NB4 (cell line): Measurements from ENCODE around the gene HDAC4.

Experiments used
- DNase-seq: peaks from one replicate; pipeline ENCODE4 v3.0.0; 2010; ENCODE audit warnings: low read depth
- H3K4me3 ChIP-seq: one replicate; pipeline ENCODE4 v1.5.1; 2011; ENCODE audit warnings: mild to moderate bottlenecking, low read depth, low read length, moderate library complexity
- MYC ChIP-seq: IDR thresholded peaks from 2 replicates; pipeline ENCODE4 v1.6.1; 2011; ENCODE audit warnings: low read depth, low read length
- POLR2A ChIP-seq: IDR thresholded peaks from 2 replicates; pipeline ENCODE4 v1.6.1; 2011; ENCODE audit warnings: mild to moderate bottlenecking; ENCODE audit not compliant: insufficient read length; ENCODE audit errors: extremely low read depth
- TF ChIP-seq, protein P1 (sequence below): IDR thresholded peaks from one replicate; pipeline ENCODE4 v1.5.1; 2012; ENCODE audit warnings: low read depth, low read length
- TF ChIP-seq, protein P2 (sequence below): IDR thresholded peaks from 2 replicates; pipeline ENCODE4 v1.6.1; 2011; ENCODE audit warnings: low read depth, low read length

Gene HDAC4

DNA sequence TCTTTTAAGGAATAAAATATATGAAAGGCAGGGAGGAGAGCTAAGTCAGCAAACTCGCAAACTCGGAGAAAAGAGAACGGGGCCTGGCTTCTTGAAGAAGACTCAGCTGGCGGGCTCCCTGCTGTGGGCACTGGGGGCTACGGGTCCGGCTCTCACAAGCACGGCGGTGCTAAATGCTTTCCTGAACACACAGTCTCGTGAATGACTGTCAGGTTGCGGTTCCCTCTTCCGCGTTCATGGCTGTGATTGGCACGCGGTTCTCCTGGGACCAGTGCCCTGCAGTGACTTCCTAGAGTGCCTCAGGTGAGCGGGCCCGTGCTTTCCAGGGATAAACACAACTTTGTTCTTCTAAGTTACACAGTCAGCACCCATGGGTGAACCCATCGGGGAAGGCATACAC, 208.4 kb downstream of the HDAC4 start:
- TF ChIP-seq, protein P1, sequence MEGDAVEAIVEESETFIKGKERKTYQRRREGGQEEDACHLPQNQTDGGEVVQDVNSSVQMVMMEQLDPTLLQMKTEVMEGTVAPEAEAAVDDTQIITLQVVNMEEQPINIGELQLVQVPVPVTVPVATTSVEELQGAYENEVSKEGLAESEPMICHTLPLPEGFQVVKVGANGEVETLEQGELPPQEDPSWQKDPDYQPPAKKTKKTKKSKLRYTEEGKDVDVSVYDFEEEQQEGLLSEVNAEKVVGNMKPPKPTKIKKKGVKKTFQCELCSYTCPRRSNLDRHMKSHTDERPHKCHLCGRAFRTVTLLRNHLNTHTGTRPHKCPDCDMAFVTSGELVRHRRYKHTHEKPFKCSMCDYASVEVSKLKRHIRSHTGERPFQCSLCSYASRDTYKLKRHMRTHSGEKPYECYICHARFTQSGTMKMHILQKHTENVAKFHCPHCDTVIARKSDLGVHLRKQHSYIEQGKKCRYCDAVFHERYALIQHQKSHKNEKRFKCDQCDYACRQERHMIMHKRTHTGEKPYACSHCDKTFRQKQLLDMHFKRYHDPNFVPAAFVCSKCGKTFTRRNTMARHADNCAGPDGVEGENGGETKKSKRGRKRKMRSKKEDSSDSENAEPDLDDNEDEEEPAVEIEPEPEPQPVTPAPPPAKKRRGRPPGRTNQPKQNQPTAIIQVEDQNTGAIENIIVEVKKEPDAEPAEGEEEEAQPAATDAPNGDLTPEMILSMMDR: no peak
- TF ChIP-seq POLR2A (no peak), MYC (no peak)
- TF ChIP-seq, protein P2, sequence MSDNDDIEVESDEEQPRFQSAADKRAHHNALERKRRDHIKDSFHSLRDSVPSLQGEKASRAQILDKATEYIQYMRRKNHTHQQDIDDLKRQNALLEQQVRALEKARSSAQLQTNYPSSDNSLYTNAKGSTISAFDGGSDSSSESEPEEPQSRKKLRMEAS: no peak
- H3K4me3 ChIP-seq: no peak overlapping the region
- no peak for DNase-seq

DNA sequence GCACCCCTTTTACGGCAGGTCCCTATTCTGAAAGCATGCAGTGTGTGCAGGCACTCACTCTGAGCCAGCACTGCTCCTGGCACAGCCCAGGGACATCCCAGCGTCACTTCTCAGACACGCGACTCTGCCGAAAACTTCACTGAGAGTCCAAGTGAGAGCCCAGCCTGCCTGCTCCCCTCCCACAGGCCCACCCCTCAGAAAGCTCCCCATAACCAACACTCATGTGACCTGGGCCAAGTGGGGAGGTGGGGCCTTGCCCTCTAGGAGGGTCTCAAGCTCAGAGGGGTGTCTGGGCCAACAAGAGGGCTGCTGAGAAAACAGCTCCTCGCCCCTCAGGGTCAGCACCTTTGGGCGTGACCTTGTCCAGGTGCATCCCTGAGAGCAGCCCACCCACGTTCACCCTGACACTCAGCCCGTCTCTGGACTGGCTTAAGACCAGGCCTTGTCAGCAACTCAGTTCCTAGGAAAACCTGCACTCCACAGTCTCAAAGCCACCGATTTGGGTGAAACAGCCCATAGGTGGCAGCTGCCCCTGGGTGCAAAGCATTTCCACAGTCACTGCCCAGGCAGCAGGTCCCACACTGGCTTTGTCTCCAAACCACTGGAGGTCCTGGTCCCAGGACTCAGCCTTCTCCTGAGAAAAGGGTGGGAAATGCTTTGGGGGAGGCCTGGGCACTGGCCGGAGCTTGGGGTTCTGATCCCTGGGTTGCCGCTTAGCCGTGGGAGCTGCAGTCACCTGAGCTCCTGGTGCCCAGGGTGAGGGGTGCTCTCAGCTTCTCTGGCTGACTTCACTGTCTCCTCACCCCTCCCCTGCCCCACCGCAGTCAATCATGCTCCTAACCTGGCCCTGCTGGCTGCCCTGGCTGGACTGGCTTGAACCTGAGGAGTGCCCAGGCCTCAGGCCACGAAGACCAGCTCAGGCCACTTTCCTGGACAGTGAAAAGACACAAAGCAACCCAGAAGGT, 209.6 kb downstream of the HDAC4 start:
- no peak overlapping the region for H3K4me3 ChIP-seq
- TF ChIP-seq MYC: no peak
- no peak for TF ChIP-seq POLR2A
- TF ChIP-seq, protein P1: no peak
- TF ChIP-seq, protein P2: no peak
- no peak for DNase-seq

DNA sequence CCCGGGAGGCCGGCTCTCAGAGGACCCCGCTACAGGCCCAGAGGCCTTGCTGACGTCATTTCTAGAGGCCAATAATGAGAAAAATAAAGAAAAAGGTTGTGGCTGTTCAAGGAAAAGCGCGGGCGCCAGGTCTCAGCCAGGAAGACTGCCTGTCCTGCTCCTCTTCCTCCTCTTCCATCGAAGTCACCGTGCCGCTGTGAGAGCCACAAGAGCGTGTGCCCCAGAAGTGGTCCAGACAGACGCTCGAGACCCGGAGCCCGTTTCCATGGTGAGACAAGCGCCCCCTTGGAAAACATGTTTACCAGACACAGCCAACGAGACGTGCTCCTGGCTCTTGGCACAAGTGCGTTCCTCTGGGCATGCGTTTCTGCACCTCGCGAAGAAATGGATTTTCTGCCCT, 210.5 kb downstream of the HDAC4 start:
- TF ChIP-seq, protein P2: no peak
- TF ChIP-seq, protein P1: no peak
- TF ChIP-seq POLR2A (no peak), MYC (no peak)
- H3K4me3 ChIP-seq: no peak overlapping the region
- no peak for DNase-seq

DNA sequence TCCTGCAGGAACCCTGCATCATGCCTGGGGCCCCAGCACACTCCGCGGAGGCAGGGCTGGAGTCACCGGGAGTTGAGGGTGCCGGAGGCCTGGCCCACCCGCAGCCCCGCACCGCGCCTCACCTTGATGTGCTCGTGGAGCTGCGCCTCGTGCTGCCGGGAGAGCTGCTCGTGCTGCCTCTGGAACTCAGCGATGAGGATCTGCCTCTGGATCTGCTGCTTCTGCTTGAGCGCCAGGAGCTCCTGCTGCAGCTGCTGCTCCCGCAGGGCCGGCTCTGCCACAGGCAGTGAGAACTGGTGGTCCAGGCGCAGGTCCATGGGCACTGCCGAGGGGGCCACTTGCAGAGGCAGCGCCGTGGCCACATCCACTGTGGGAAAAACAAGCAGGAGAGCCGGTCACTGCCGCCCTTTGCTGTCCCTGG, 211.1 kb downstream of the HDAC4 start:
- no peak for DNase-seq

DNA sequence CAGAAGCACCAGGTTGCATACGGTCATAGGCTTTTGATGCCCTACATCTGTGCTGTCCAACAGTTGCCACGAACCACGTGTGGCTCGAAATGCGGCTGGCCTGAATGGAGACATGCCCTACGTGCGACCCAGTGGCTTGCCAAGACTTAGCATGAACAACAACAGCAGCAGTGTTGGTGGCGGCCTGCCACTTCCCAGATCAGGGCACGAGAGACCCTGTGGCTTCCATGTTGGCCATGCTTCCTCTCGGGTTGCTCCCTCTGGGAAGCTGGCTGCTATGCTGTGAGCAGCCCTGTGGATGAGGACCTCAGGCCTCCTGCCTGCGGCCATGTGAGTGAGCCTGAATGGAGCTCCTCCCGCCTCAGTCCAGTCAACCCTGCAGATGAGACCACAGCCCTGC, 212.3 kb downstream of the HDAC4 start:
- H3K4me3 ChIP-seq: no peak overlapping the region
- no peak for DNase-seq
- TF ChIP-seq, protein P2: no peak
- TF ChIP-seq, protein P1: no peak
- TF ChIP-seq MYC (no peak), POLR2A (no peak)

More for the DNA sequence above, 211.1 kb downstream of the HDAC4 start:
- TF ChIP-seq POLR2A (no peak), MYC (no peak)
- TF ChIP-seq, protein P1: no peak
- TF ChIP-seq, protein P2: no peak
- no peak overlapping the region for H3K4me3 ChIP-seq
